Effector memory CD8-positive, alpha-beta T cell (primary cell): ENCODE measurements around the gene RAI14.

Source experiments
- ATAC-seq: fragments of 150-1000 bp; cut with Tn5 transposase; replicated peaks from 2 replicates; pipeline ENCODE4 v1.10.0; 2021; ENCODE audit warnings: mild to moderate bottlenecking, moderate library complexity
- DNase-seq, 3 experiments: peaks; one replicate each; pipeline ENCODE4 v3.0.0; 2021
- H3K27ac Mint-ChIP-seq, 2 donors: one replicate each; pipeline ENCODE4 v1.8.0; 2022; ENCODE audit warnings: mild to moderate bottlenecking in 2 of 2, mixed read lengths in 2 of 2, moderate library complexity in 2 of 2
- H3K27me3 Mint-ChIP-seq, 2 donors: one replicate each; pipeline ENCODE4 v1.8.0; 2022; ENCODE audit warnings: mixed read lengths in 2 of 2
- H3K36me3 Mint-ChIP-seq: one replicate; pipeline ENCODE4 v1.8.0; 2022; ENCODE audit warnings: mild to moderate bottlenecking, moderate library complexity, mixed read lengths; ENCODE audit not compliant: insufficient read depth
- H3K4me1 Mint-ChIP-seq, 2 donors: one replicate each; pipeline ENCODE4 v1.8.0; 2022; ENCODE audit warnings: low read depth in 2 of 2, mixed read lengths in 2 of 2
- H3K4me3 Mint-ChIP-seq, 2 donors: one replicate each; pipeline ENCODE4 v1.8.0; 2022; ENCODE audit warnings: mild to moderate bottlenecking in 2 of 2, mixed read lengths in 2 of 2, moderate library complexity in 2 of 2
- H3K9me3 Mint-ChIP-seq, 2 donors: one replicate each; pipeline ENCODE4 v1.8.0; 2022; ENCODE audit warnings: mixed read lengths in 2 of 2

RAI14 gene

DNA sequence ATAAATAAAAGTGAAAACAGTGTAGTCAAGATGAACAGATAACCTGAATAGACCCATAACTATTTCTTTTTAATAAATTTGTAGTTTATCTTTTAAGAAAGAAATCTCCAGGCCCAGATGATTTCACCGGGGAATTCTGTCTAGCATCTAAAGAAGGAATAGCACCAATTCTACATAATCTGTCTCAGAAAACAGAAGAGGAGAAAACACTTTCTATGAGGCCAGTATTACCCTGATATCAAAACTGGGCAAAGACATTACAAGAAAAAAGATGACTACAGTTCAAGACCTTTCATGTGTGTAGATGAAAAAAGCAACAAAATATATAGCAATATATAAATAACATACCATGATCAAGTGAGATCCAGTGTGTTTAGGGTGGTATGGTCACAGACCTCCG, 214.3 kb downstream of the RAI14 start:
- ATAC-seq, result no peak

DNA sequence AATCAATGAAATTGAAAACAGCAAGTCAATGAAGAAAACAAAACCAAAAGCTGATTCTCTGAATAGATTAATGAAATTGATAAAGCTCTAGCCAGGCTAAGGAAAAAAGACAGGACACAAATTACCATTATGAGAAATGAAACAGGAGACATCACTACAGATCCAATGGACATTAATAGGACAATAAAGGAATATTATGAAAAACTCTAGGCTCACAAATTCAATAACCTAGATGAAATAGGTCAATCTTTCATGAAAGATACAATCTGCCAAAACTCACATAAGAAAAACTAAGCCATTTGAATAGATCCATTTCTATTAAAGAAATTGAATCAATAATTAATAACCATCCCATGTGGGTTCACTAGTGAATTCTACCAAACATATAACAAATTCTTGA, 220.1 kb downstream of the RAI14 start:
- H3K27ac Mint-ChIP-seq, result no peak overlapping the region
- H3K9me3 Mint-ChIP-seq, result peaks cover 0 to 1% of the 10 kb centered on the region in 2 donors
- H3K36me3 Mint-ChIP-seq, result no peaks in the 10 kb centered on the region
- DNase-seq, result no peak
- H3K27me3 Mint-ChIP-seq, result peaks cover 25 to 37% of the 10 kb centered on the region in 2 donors
- no peak overlapping the region for H3K4me3 Mint-ChIP-seq
- no peak for ATAC-seq
- H3K4me1 Mint-ChIP-seq, result no peaks in the 10 kb centered on the region

More for the DNA sequence above, 214.3 kb downstream of the RAI14 start:
- no peak overlapping the region for H3K4me3 Mint-ChIP-seq
- no peak for DNase-seq
- no peaks in the 10 kb centered on the region for H3K9me3 Mint-ChIP-seq
- H3K27me3 Mint-ChIP-seq, result peaks cover 22 to 24% of the 10 kb centered on the region in 2 donors
- H3K27ac Mint-ChIP-seq, result no peak overlapping the region
- H3K4me1 Mint-ChIP-seq, result no peaks in the 10 kb centered on the region
- H3K36me3 Mint-ChIP-seq, result no peaks in the 10 kb centered on the region

DNA sequence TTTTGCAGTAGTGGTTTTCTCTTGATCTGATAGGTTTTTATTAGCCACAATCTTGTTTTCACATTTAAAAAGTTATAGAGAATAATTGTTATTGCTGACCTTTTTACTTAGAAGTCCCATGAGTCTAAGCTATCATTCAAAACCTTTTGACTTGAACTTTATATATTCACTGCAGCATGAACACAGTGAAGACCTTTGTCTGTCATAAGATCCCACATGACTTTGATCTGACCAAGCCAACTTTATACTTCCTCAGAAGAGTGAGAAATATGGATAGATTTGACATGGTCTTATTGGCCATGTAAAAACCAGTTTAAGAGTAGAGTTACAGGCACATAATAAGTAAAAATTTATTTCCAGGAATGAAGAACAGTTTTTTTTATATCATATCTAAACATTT, 225.1 kb downstream of the RAI14 start:
- DNase-seq (no peak), ATAC-seq (no peak)
- Mint-ChIP-seq H3K9me3 (no peaks in the 10 kb centered on the region), H3K27me3 (peaks cover 39 to 44% of the 10 kb centered on the region in 2 donors), H3K4me3 (no peak overlapping the region), H3K4me1 (no peaks in the 10 kb centered on the region), H3K36me3 (no peaks in the 10 kb centered on the region), H3K27ac (no peak overlapping the region)
